Prostate gland (tissue), 2 donors: ENCODE data around the gene TBC1D2B. TPM values are rescaled to one million over a fixed set of nuclear protein-coding genes. Genes with fewer than 3 reads are reported as not detected.

Experiments used
- DNase-seq: peaks from one replicate; pipeline ENCODE4 v3.0.0-alpha.2; 2019; ENCODE audit warnings: low spot score
- H3K27ac ChIP-seq, 2 donors: fragments of 200-600 bp; sonication (generic); 2 replicates each; pipeline ENCODE4 v1.5.1; 2017 to 2019
- H3K27me3 ChIP-seq: fragments of 200-600 bp; sonication (generic); replicated peaks from 2 replicates; pipeline ENCODE4 v1.5.1; 2019; ENCODE audit not compliant: insufficient read depth
- H3K36me3 ChIP-seq, 2 donors: fragments of 200-600 bp; sonication (generic); 1 replicate in 1 of 2; 2 replicates in 1 of 2; pipeline versions ENCODE4 v1.5.1 to v1.8.1; 2017 to 2019
- H3K4me1 ChIP-seq: fragments of 200-600 bp; sonication (generic); replicated peaks from 2 replicates; pipeline ENCODE4 v1.5.1; 2019
- H3K4me3 ChIP-seq, 2 donors: fragments of 200-600 bp; sonication (generic); 2 replicates each; pipeline ENCODE4 v1.5.1; 2017 to 2019
- H3K9me3 ChIP-seq: fragments of 200-600 bp; sonication (generic); 2 replicates; pipeline ENCODE4 v1.5.1; 2017
- CTCF ChIP-seq, 4 experiments: fragments of 200-600 bp in 2 of 4; fragments of 450-650 bp in 2 of 4; sonication (generic) in 2 of 4; IDR thresholded peaks; 1 replicate in 3 of 4; 2 replicates in 1 of 4; pipeline ENCODE4 v1.5.1; 2016 to 2019; ENCODE audit warnings: antibody characterized with exemption in 4 of 4, mild to moderate bottlenecking in 2 of 4, moderate library complexity in 2 of 4
- POLR2A ChIP-seq: fragments of 450-650 bp; IDR thresholded peaks from one replicate; pipeline ENCODE4 v1.6.1; 2016; ENCODE audit warnings: antibody characterized with exemption, mild to moderate bottlenecking
- POLR2AphosphoS5 ChIP-seq: sonication (generic); formaldehyde crosslinking; IDR thresholded peaks from one replicate; pipeline ENCODE4 v1.6.1; 2017; ENCODE audit warnings: antibody characterized with exemption
- WGBS: methylation state at CpG from one replicate; pipeline ENCODE4 v1.1.5; 2018; 5-methylcytosine and 5-hydroxymethylcytosine counted together
- intact Hi-C: fragments of 100-400 bp; cut with DNase I; formaldehyde crosslinking; loops from one replicate; pipeline ENCODE4 v1.14.2; 2022
- total RNA-seq, 2 donors: library from RNA; depleted of rRNA; stranded (reverse); fragments of >200 nt; gene quantifications; one replicate each; pipeline ENCODE4 v1.1.0, GENCODE V29; 2016

Gene TBC1D2B
- total RNA-seq, 2 donors from 2014 or later = 21.5 to 49.5 TPM

GRCh38 chr15:78069052-78069414 lies 8.5 kb downstream of the TBC1D2B start:
- intact Hi-C loops = no loop called here
- no peak for TF ChIP-seq POLR2AphosphoS5
- no peak for TF ChIP-seq POLR2A
- no peak for TF ChIP-seq CTCF (IDR thresholded peaks at IDR 0.05)
- 60% methylated on average over 7 of the region's 7 CpGs for WGBS
- no peak for DNase-seq
- Histone ChIP-seq H3K4me1 (peaks cover 42% of the 10 kb centered on the region), H3K9me3 (no peaks in the 10 kb centered on the region), H3K36me3 (no peaks in the 10 kb centered on the region), H3K27me3 (no peaks in the 10 kb centered on the region), H3K4me3 (no peak overlapping the region), H3K27ac (peak overlapping the region; percentile 2 to 64)

GRCh38 chr15:78067328-78068228 lies 9.9 kb downstream of the TBC1D2B start:
- H3K27me3 ChIP-seq = no peaks in the 10 kb centered on the region
- no peak overlapping the region for H3K4me3 ChIP-seq
- H3K9me3 ChIP-seq = no peaks in the 10 kb centered on the region
- H3K27ac ChIP-seq = peak overlapping the region; percentile 56 to 64
- peak; percentile 21 for DNase-seq
- peaks cover 32% of the 10 kb centered on the region for H3K4me1 ChIP-seq
- intact Hi-C loops = no loop called here
- TF ChIP-seq POLR2AphosphoS5 = no peak
- no peak for TF ChIP-seq POLR2A
- TF ChIP-seq CTCF (IDR thresholded peaks at IDR 0.05) = no peak
- H3K36me3 ChIP-seq = no peaks in the 10 kb centered on the region
- WGBS = 0% methylated on average over 1 of the region's 1 CpG

- peak overlapping the region; percentile 56 to 64 for H3K27ac ChIP-seq
Observed at GRCh38 chr15:78065973-78066946, 11.3 kb downstream of the TBC1D2B start.

GRCh38 chr15:78065284-78065872 lies 12.1 kb downstream of the TBC1D2B start:
- DNase-seq = no peak
- no peaks in the 10 kb centered on the region for H3K36me3 ChIP-seq
- H3K27me3 ChIP-seq = no peaks in the 10 kb centered on the region
- WGBS = 54% methylated on average over 5 of the region's 5 CpGs
- H3K4me1 ChIP-seq = peaks cover 27% of the 10 kb centered on the region
- H3K9me3 ChIP-seq = no peaks in the 10 kb centered on the region
- H3K4me3 ChIP-seq = no peak overlapping the region
- H3K27ac ChIP-seq = peak overlapping the region; percentile 56 to 64
- TF ChIP-seq POLR2AphosphoS5 (peak; percentile 25), POLR2A (no peak), CTCF (IDR thresholded peaks at IDR 0.05) (no peak)
- intact Hi-C loops = no loop called here

More at GRCh38 chr15:78065973-78066946, 11.3 kb downstream of the TBC1D2B start:
- WGBS = 58% methylated on average over 7 of the region's 7 CpGs
- Histone ChIP-seq H3K27me3 (no peaks in the 10 kb centered on the region), H3K4me3 (no peak overlapping the region), H3K9me3 (no peaks in the 10 kb centered on the region), H3K36me3 (no peaks in the 10 kb centered on the region), H3K4me1 (peaks cover 27% of the 10 kb centered on the region)
- intact Hi-C loops = no loop called here
- TF ChIP-seq POLR2AphosphoS5 = no peak
- TF ChIP-seq POLR2A = no peak
- no peak for DNase-seq

- H3K9me3 ChIP-seq = no peaks in the 10 kb centered on the region
- intact Hi-C loops = no loop called here
- TF ChIP-seq POLR2A (no peak), POLR2AphosphoS5 (no peak), CTCF (IDR thresholded peaks at IDR 0.05) (no peak)
- no peak for DNase-seq
- H3K36me3 ChIP-seq = no peaks in the 10 kb centered on the region
- no peak overlapping the region for H3K4me3 ChIP-seq
- H3K27ac ChIP-seq = peak overlapping the region; percentile 56 to 64
- H3K4me1 ChIP-seq = peaks cover 34% of the 10 kb centered on the region
- no peaks in the 10 kb centered on the region for H3K27me3 ChIP-seq
- WGBS = 72% methylated on average over 2 of the region's 2 CpGs
Observed at GRCh38 chr15:78064544-78064943, 13.0 kb downstream of the TBC1D2B start.
